ENCODE results near the gene HYKK.
"Not testable (repeated sequence)": the region's sequence is repeated elsewhere in the genome, so short reads cannot be mapped to it uniquely, and the experiment has no call there.

Gene HYKK, protein sequence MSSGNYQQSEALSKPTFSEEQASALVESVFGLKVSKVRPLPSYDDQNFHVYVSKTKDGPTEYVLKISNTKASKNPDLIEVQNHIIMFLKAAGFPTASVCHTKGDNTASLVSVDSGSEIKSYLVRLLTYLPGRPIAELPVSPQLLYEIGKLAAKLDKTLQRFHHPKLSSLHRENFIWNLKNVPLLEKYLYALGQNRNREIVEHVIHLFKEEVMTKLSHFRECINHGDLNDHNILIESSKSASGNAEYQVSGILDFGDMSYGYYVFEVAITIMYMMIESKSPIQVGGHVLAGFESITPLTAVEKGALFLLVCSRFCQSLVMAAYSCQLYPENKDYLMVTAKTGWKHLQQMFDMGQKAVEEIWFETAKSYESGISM

DNA sequence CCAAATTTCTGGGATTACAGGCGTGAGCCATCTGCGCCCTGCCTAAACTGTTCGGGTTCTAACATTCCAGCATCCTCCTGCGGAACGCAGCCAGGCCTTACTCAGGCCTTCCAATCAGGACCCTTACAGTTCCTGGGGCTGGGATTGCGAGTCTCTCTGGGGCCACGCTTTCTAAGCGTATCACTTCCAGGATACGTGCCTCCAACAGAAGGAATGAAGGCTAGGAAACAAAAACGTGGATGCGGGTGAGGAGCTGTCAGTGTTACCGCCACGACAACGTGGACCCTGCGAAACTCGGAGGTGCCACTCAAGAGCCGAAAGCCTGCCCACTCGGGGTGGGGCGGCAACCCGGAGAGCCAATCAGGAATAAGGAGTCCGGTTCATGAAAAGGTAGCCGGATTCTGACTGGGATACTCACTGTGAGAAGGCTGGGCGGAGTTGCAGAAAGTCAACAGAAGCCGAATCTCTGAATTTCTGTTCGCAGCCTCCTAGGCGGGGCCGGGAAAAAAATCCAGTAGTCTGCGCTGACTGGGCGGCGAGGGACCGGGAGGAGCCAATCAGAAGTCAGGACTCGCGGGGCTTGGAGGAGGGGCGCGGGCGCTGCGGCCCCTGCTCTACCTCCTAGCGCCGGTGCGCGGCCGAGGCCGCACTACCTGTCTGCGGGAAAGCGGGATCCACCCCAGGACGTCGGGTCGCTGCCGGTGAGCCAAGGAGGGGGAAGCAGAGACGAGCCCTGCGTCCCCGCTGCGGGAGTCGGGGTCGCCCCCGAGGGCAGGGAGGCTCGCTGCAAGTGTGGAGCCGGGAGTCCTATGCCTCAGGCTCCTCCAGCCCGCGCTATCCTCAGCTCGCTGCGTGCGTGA, at the start of gene HYKK:
TSS of gene HYKK (plus strand) at position 607 of the 860 bp plus-strand sequence. CDS start 5,512 bp downstream, outside the sequence.
- CTCF ChIA-PET: interaction anchor here (0.8 kb wide), 1 partner anchor 68 kb away, joined by 3 read pairs; no protein-coding TSS in a partner anchor
- DNase-seq: peak; percentile 90
- Mint-ChIP-seq H3K27me3 (peaks cover 19% of the 10 kb centered on the region), H3K4me1 (peaks cover 22% of the 10 kb centered on the region), H3K9me3 (no peaks in the 10 kb centered on the region), H3K36me3 (peaks cover under 1% of the 10 kb centered on the region), H3K27ac (peak within 1 kb of the TSS; percentile 64), H3K4me3 (peak within 1 kb of the TSS; percentile 83)

DNA sequence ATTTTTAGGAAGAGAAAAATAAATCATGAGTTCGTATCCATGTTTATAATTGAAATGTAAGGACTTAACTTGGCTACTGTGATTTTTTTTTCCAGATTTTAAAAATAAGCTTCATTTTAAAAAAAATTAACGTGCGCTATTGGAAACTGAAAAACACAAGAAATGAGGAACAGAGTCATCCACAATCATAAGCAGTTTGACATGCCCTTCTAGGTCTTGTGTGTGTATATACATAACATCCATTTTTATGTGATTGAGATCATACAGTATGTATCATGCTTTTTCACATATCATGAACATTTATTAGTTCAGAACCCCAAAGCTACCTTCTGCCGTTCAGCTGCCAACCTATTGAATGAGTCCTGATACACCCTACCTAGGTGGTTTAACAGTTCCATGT, 46.6 kb upstream of the HYKK start:
- Mint-ChIP-seq H3K27ac (peak overlapping the region; percentile 21), H3K4me1 (peaks cover 29% of the 10 kb centered on the region), H3K27me3 (no peaks in the 10 kb centered on the region), H3K4me3 (no peak overlapping the region), H3K36me3 (peaks cover 28% of the 10 kb centered on the region), H3K9me3 (no peaks in the 10 kb centered on the region)
- DNase-seq: no peak
- CTCF ChIA-PET: no interaction called here

DNA sequence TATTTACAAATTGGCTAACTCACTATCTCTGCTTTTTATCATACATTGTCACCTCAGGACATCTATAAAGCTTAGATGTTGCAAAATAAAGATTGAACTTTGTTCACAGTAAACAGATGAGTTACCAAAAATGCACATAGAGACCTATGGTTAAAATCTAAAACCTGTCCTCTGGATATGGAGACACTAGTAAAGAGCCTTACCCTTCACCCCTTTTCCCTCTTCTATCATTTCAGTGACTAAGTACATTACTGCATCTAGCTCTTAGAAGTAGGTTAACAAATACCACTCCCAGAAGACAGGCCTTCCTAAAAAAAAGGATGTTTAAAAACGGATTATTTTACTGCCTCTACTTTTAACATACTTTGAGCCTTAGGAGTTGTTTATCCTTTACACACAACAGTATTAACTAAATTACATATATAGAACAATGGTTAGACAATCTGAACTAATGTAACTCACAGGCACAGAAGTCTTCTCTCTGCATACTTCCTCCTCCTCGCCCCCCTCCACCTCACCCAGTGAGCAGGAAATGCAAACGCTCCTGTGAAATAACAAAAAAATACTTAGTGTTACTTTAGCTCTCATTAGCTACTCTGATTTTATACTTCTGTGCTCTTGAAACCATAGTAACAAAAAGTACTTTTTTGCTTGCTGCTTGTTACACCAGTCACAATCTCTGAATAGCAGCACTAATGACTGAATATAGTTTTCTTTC, 46.0 kb upstream of the HYKK start:
- peak overlapping the region; percentile 24 for H3K27ac Mint-ChIP-seq
- peak; percentile 39 for DNase-seq
- peaks cover 25% of the 10 kb centered on the region for H3K4me1 Mint-ChIP-seq
- H3K4me3 Mint-ChIP-seq: no peak overlapping the region
- CTCF ChIA-PET: interaction anchor here (0.5 kb wide), 1 partner anchor 20 kb away, joined by 4 read pairs; no protein-coding TSS in a partner anchor
- peaks cover 32% of the 10 kb centered on the region for H3K36me3 Mint-ChIP-seq
- no peaks in the 10 kb centered on the region for H3K9me3 Mint-ChIP-seq
- H3K27me3 Mint-ChIP-seq: no peaks in the 10 kb centered on the region

DNA sequence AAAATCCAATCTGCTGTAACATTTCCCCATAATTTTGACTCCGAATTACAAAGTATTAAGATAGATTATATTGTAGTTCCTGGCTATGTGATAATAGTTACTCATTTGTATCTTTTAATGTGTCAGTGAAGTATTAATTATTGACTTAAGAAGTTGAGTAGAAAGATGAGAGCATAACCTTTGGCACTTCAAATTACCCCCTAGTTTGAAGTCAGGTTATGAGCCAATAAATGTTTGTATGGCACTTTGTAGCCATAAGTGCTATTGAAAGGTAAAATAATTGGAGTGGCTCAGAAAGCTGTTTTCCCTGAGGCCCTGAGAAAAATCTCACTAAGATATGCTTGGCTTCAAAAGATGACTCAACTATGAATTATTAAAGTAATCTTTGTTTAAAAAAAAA, 38.3 kb upstream of the HYKK start:
- Mint-ChIP-seq H3K36me3 (peaks cover 38% of the 10 kb centered on the region), H3K27me3 (no peaks in the 10 kb centered on the region), H3K27ac (no peak overlapping the region), H3K9me3 (no peaks in the 10 kb centered on the region), H3K4me3 (no peak overlapping the region), H3K4me1 (no peaks in the 10 kb centered on the region)
- no peak for DNase-seq
- CTCF ChIA-PET: no interaction called here

- CTCF ChIA-PET: interaction anchor here (0.6 kb wide), 1 partner anchor 32 kb away, joined by 3 read pairs; no protein-coding TSS in a partner anchor
- no peaks in the 10 kb centered on the region for H3K27me3 Mint-ChIP-seq
These were observed 30.1 kb upstream of the HYKK start for GRCh38 chr15:78477295-78477694.

GRCh38 chr15:78479650-78480049, 27.7 kb upstream of the HYKK start:
- CTCF ChIA-PET: no interaction called here
- DNase-seq: no peak
- no peaks in the 10 kb centered on the region for H3K27me3 Mint-ChIP-seq
- no peak overlapping the region for H3K27ac Mint-ChIP-seq
- H3K4me3 Mint-ChIP-seq: no peak overlapping the region
- no peaks in the 10 kb centered on the region for H3K9me3 Mint-ChIP-seq
- H3K4me1 Mint-ChIP-seq: no peaks in the 10 kb centered on the region
- H3K36me3 Mint-ChIP-seq: peaks cover 41% of the 10 kb centered on the region

More at GRCh38 chr15:78477295-78477694, 30.1 kb upstream of the HYKK start:
- H3K36me3 Mint-ChIP-seq: peaks cover 32% of the 10 kb centered on the region
- DNase-seq: no peak
- H3K4me1 Mint-ChIP-seq: no peaks in the 10 kb centered on the region
- no peaks in the 10 kb centered on the region for H3K9me3 Mint-ChIP-seq
- H3K4me3 Mint-ChIP-seq: no peak overlapping the region
- peak overlapping the region; percentile 49 for H3K27ac Mint-ChIP-seq

DNA sequence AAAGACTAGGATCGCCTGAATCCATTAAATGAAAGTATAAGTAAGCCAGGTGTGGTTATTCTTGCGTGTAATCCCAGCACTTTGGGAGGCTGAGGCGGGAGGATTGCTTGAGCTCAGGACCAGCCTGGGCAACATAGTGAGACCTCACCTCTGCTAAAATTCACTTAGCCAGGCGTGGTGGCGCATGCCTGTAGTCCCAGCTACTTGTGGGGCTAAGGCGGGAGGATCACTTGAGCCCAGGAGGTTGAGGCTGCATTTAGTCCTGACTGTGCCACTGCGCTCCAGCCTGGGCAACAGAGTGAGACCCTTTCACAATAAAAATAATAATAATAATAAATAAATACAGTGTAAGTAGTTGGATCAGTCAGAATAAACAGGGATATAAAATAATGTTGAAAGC, 25.5 kb upstream of the HYKK start:
- Mint-ChIP-seq H3K36me3 (peaks cover 45% of the 10 kb centered on the region), H3K27me3 (no peaks in the 10 kb centered on the region), H3K9me3 (no peaks in the 10 kb centered on the region), H3K27ac (no peak overlapping the region), H3K4me3 (no peak overlapping the region), H3K4me1 (no peaks in the 10 kb centered on the region)
- DNase-seq: no peak
- CTCF ChIA-PET: interaction anchor here (0.9 to 1.6 kb wide), 2 partner anchors 12 to 13 kb away, joined by 3 to 4 read pairs; no protein-coding TSS in a partner anchor

DNA sequence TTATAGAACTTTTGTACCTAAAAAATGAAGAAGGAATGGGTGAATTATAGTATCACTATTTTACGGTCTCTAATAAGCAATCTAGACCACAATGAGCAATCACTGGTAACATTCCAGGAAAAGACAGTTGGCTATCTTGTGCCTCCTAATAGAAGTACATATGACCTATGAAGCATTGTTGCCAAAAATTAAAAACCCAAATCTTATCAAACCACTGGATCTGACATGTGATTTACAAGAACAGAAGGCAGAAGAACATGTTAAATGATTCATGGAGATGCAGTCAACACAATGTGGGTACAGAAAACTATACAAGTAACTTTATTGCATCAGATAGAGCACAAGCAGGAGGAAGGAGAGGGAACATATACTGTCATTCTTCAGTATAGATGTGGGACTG, 14.5 kb upstream of the HYKK start:
- no peaks in the 10 kb centered on the region for H3K4me1 Mint-ChIP-seq
- CTCF ChIA-PET: no interaction called here
- H3K4me3 Mint-ChIP-seq: no peak overlapping the region
- DNase-seq: no peak
- H3K27me3 Mint-ChIP-seq: no peaks in the 10 kb centered on the region
- no peaks in the 10 kb centered on the region for H3K9me3 Mint-ChIP-seq
- peak overlapping the region; percentile 64 for H3K27ac Mint-ChIP-seq
- H3K36me3 Mint-ChIP-seq: peaks cover 63% of the 10 kb centered on the region

DNA sequence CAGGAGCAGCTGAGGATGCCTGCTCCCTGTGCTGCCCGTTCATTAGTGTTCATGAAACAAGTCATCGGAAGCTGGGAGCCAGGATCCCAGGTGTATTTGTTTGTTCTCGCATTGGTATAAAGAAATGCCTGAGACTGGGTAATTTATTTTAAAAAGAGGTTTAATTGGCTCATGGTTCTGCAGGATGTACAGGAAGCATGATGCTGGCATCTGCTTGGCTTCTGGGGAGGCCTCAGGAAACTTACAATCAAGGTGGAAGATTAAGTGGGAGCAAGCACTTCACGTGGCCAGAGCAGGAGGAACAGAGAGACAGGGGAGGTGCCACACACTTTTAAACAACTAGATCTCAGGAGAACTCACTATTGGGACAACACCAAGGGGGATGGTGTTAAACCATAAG, 5.5 kb upstream of the HYKK start:
- H3K27ac Mint-ChIP-seq: no peak overlapping the region

GRCh38 chr15:78502641-78503040, 4.7 kb upstream of the HYKK start:
- Mint-ChIP-seq H3K27ac (no peak overlapping the region), H3K27me3 (peaks cover 9% of the 10 kb centered on the region), H3K9me3 (no peaks in the 10 kb centered on the region), H3K4me3 (no peak overlapping the region), H3K36me3 (peaks cover 33% of the 10 kb centered on the region), H3K4me1 (no peaks in the 10 kb centered on the region)
- CTCF ChIA-PET: no interaction called here
- DNase-seq: no peak

More for the DNA sequence above, 5.5 kb upstream of the HYKK start:
- CTCF ChIA-PET: no interaction called here
- Mint-ChIP-seq H3K4me1 (no peaks in the 10 kb centered on the region), H3K27me3 (peaks cover 2% of the 10 kb centered on the region), H3K9me3 (no peaks in the 10 kb centered on the region), H3K36me3 (peaks cover 40% of the 10 kb centered on the region), H3K4me3 (no peak overlapping the region)
- no peak for DNase-seq

GRCh38 chr15:78507831-78508160, 419 bp downstream of the HYKK start:
- H3K27me3 Mint-ChIP-seq: peaks cover 19% of the 10 kb centered on the region
- H3K4me3 Mint-ChIP-seq: peak overlapping the region; percentile 83
- CTCF ChIA-PET: interaction anchor here (0.8 kb wide), 1 partner anchor 68 kb away, joined by 3 read pairs; no protein-coding TSS in a partner anchor
- DNase-seq: no peak
- peaks cover 22% of the 10 kb centered on the region for H3K4me1 Mint-ChIP-seq
- no peak overlapping the region for H3K27ac Mint-ChIP-seq
- H3K36me3 Mint-ChIP-seq: no peaks in the 10 kb centered on the region
- H3K9me3 Mint-ChIP-seq: no peaks in the 10 kb centered on the region

GRCh38 chr15:78508272-78508671, 895 bp downstream of the HYKK start:
- Mint-ChIP-seq H3K4me3 (peak overlapping the region; percentile 83), H3K9me3 (no peaks in the 10 kb centered on the region), H3K27me3 (peaks cover 19% of the 10 kb centered on the region), H3K27ac (no peak overlapping the region), H3K4me1 (peaks cover 22% of the 10 kb centered on the region), H3K36me3 (no peaks in the 10 kb centered on the region)
- DNase-seq: no peak
- CTCF ChIA-PET: interaction anchor here (0.8 kb wide), 1 partner anchor 69 kb away, joined by 3 read pairs; no protein-coding TSS in a partner anchor

DNA sequence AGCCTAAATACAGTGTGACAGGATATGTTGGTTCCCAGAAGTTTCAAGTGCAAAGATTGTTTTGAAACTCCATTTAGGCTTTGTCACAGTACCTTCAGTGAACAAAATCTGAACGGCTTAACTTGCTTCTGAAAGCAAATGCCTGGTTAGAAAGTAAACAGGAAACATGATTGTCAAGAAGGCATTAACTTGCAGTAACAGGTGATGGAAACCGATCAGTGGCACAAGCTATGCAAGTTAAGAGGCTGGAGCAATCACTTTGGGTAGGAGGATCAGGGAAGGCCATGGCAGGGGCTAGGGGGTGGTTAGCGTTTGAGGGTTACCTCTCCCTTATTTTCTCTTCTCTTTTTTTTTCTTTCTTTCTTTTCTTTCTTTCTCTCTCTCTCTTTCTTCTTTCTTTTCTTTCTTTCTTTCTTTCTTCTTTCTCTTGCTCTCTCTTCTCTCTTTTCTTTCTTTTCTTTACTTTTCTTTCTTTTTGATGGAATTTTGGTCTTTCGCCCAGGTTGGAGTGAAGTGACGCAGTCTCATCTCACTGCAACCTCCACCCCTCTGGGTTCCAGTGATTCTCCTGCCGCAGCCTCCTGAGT, 2.4 kb downstream of the HYKK start:
- Mint-ChIP-seq H3K4me1 (peaks cover 22% of the 10 kb centered on the region), H3K36me3 (no peaks in the 10 kb centered on the region), H3K9me3 (no peaks in the 10 kb centered on the region), H3K27ac (peak overlapping the region; percentile 64), H3K4me3 (no peak overlapping the region), H3K27me3 (peaks cover 19% of the 10 kb centered on the region)
- DNase-seq: no peak
- CTCF ChIA-PET: no interaction called here

DNA sequence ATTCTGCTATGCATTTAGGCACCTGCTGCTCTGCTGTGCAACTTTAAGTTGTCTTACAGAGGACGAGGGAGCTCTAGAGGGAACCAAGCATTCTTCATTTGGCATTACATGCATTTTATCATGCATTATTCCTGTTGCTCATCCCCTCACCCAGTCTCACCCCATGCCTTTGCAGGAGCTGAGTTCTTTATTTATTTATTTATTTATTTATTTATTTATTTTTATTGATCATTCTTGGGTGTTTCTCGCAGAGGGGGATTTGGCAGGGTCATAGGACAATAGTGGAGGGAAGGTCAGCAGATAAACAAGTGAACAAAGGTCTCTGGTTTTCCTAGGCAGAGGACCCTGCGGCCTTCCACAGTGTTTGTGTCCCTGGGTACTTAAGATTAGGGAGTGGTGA, 12.7 kb downstream of the HYKK start:
- CTCF ChIA-PET, H3K27me3 Mint-ChIP-seq, H3K4me1 Mint-ChIP-seq, H3K4me3 Mint-ChIP-seq, H3K36me3 Mint-ChIP-seq, DNase-seq, H3K27ac Mint-ChIP-seq, H3K9me3 Mint-ChIP-seq: not testable (repeated sequence)

Measured in activated naive CD4-positive, alpha-beta T cell treated with anti-CD3 and anti-CD28 coated beads, Interleukin-2, amount 10 ng/mL, durations not matched to agents 7 days and 5 days (primary cell).